OCI-LY7 (cell line): ENCODE data around the gene PGP. TPM values are rescaled to one million over a fixed set of nuclear protein-coding genes. Genes with fewer than 3 reads are reported as not detected.

Experiments
- BruUV-seq: library from RNA; stranded (reverse); fragments of 400-500 nt; replicated peaks from 2 replicates; lab custom pipeline; 2021; lab: Mats Ljungman, UMichigan
- CTCF ChIA-PET: fragments of 300-600 bp; sonication (Branson Sonifier 250); formaldehyde crosslinking; loops from one replicate; lab custom pipeline; 2022; ENCODE audit warnings: antibody characterized with exemption; ENCODE audit not compliant: unreplicated experiment; lab: Charles Lee
- POLR2A ChIA-PET: fragments of 300-600 bp; sonication (Branson Sonifier 250); formaldehyde crosslinking; loops from one replicate; lab custom pipeline; 2022; ENCODE audit warnings: antibody characterized with exemption; lab: Charles Lee
- DNase-seq: peaks from one replicate; pipeline ENCODE4 v3.0.0-alpha.2; 2015; ENCODE audit warnings: low spot score
- H2AFZ ChIP-seq: fragments of 200-600 bp; sonication (generic), shearing (Covaris generic); 2 replicates; pipeline ENCODE4 v1.6.1; 2014; ENCODE audit warnings: mild to moderate bottlenecking, antibody characterized with exemption, low read length, moderate library complexity
- H3K27ac ChIP-seq: fragments of 200-600 bp; sonication (generic); 2 replicates; pipeline ENCODE4 v1.5.1; 2014; ENCODE audit warnings: mixed run types, low read depth, mild to moderate bottlenecking, moderate library complexity, low read length, inconsistent platforms; ENCODE audit not compliant: poor library complexity, severe bottlenecking
- H3K36me3 ChIP-seq: fragments of 200-600 bp; sonication (generic); 2 replicates; pipeline ENCODE4 v1.6.1; 2014; ENCODE audit warnings: mild to moderate bottlenecking, antibody characterized with exemption, low read length, moderate library complexity, mixed read lengths; ENCODE audit not compliant: insufficient read depth
- H3K4me1 ChIP-seq: fragments of 200-600 bp; sonication (generic); 2 replicates; pipeline ENCODE4 v1.5.1; 2014; ENCODE audit warnings: mild to moderate bottlenecking, low read length; ENCODE audit not compliant: insufficient read depth, poor library complexity, severe bottlenecking
- H3K4me2 ChIP-seq: fragments of 200-600 bp; sonication (generic); 2 replicates; pipeline ENCODE4 v1.6.1; 2014; ENCODE audit warnings: mild to moderate bottlenecking, low read length
- H3K4me3 ChIP-seq: fragments of 200-600 bp; sonication (generic); 2 replicates; pipeline ENCODE4 v1.5.1; 2014; ENCODE audit warnings: mild to moderate bottlenecking, low read depth, low read length; ENCODE audit not compliant: poor library complexity, severe bottlenecking
- H3K79me2 ChIP-seq: fragments of 200-600 bp; sonication (generic); 2 replicates; pipeline ENCODE4 v1.6.1; 2016; ENCODE audit warnings: low read depth, mild to moderate bottlenecking, low read length, moderate library complexity, mixed read lengths; ENCODE audit not compliant: insufficient read depth
- H3K9me2 ChIP-seq: fragments of 200-600 bp; sonication (generic); 2 replicates; pipeline ENCODE4 v1.6.1; 2016; ENCODE audit warnings: mild to moderate bottlenecking, low read length, mixed read lengths; ENCODE audit not compliant: insufficient read depth
- H3K9me3 ChIP-seq: fragments of 200-600 bp; sonication (generic); 2 replicates; pipeline ENCODE4 v1.6.1; 2014; ENCODE audit warnings: mild to moderate bottlenecking, mixed run types, low read length, mixed read lengths
- H4K20me1 ChIP-seq: fragments of 200-600 bp; sonication (generic); 2 replicates; pipeline ENCODE4 v1.6.1; 2014; ENCODE audit warnings: mild to moderate bottlenecking, antibody characterized with exemption, low read length, moderate library complexity, mixed read lengths; ENCODE audit not compliant: insufficient read depth
- CTCF ChIP-seq: fragments of 200-600 bp; sonication (generic); conservative IDR thresholded peaks from 2 replicates; pipeline ENCODE4 v1.5.1; 2014; ENCODE audit warnings: mild to moderate bottlenecking, antibody characterized with exemption, low read length, moderate library complexity, mixed read lengths
- EZH2phosphoT487 ChIP-seq: fragments of 200-600 bp; sonication (generic); IDR thresholded peaks from 2 replicates; pipeline ENCODE4 v1.6.1; 2018; ENCODE audit warnings: low read depth, borderline replicate concordance, mild to moderate bottlenecking, mixed run types, antibody characterized with exemption, low read length, moderate library complexity, mixed read lengths
- intact Hi-C: fragments of 100-400 bp; cut with micrococcal nuclease; formaldehyde crosslinking; loops from one replicate; pipeline ENCODE4 v1.10.0; 2022; ENCODE audit not compliant: unreplicated experiment
- total RNA-seq, 2 experiments: library from RNA; depleted of rRNA in 1 of 2; stranded (reverse); fragments of >200 nt in 1 of 2; shearing (Covaris generic) in 1 of 2; gene quantifications; 2 replicates each; pipeline ENCODE4 v1.2.3, GENCODE V29; 2014 to 2022

PGP gene
- total RNA-seq, 2 experiments from 2014 or later: 37.9 to 44.2 TPM

- H3K4me2 ChIP-seq: no peak overlapping the region
- DNase-seq: no peak
- no peak overlapping the region for H2AFZ ChIP-seq
- H3K36me3 ChIP-seq: no peaks in the 10 kb centered on the region
- no peaks in the 10 kb centered on the region for H3K79me2 ChIP-seq
- TF ChIP-seq CTCF: no peak
- no peak for TF ChIP-seq EZH2phosphoT487
- intact Hi-C loops: no loop called here
- no peaks in the 10 kb centered on the region for H3K4me1 ChIP-seq
- no peaks in the 10 kb centered on the region for H3K9me2 ChIP-seq
- ChIA-PET CTCF (no interaction called here), POLR2A (no interaction called here)
- no peak overlapping the region for H3K4me3 ChIP-seq
- no peaks in the 10 kb centered on the region for H4K20me1 ChIP-seq
- no TSS peak for BruUV-seq
- H3K27ac ChIP-seq: no peak overlapping the region
- H3K9me3 ChIP-seq: no peaks in the 10 kb centered on the region
Observed at GRCh38 chr16:2195322-2196161, 19.1 kb downstream of the PGP start.

DNA sequence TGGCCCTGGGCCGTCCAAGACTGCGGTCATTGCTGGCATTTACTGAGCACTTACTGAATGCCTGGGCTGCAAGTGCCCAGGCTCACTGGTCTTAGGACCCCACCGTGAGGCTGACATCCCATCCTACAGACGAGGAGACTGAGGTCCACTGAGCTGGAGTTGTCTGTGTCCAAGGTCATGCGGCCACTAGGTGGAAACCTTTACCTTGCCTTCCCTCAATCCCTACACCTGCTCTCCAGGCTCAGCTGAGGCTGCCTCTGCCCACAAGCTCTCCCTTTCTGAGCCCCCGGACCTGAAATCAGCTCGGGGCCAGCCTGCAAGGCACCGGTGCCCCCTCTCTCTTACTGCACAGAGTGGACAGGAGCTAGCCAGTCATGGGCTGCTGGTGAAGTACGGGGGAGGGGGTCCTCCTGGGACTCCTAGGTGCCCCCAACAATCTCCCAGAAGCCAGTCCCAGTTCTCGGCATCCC lies 19.8 kb downstream of the PGP start:
- DNase-seq: peak; percentile 68
- intact Hi-C loops: no loop called here

More for the DNA sequence above, 19.8 kb downstream of the PGP start:
- Histone ChIP-seq H3K4me1 (no peaks in the 10 kb centered on the region), H3K9me2 (no peaks in the 10 kb centered on the region), H3K9me3 (no peaks in the 10 kb centered on the region), H3K79me2 (no peaks in the 10 kb centered on the region), H3K4me2 (no peak overlapping the region), H3K36me3 (no peaks in the 10 kb centered on the region), H2AFZ (no peak overlapping the region), H4K20me1 (no peaks in the 10 kb centered on the region), H3K27ac (no peak overlapping the region), H3K4me3 (no peak overlapping the region)
- POLR2A ChIA-PET: no interaction called here
- TF ChIP-seq CTCF (peak; percentile 70), EZH2phosphoT487 (no peak)
- CTCF ChIA-PET: interaction anchor here (0.6 kb wide), 1 partner anchor 175 kb away, joined by 3 read pairs; no protein-coding TSS in a partner anchor
- BruUV-seq: no TSS peak
